ENCODE results near the gene HSD3B7.

HSD3B7 gene

GRCh38 chr16:30957456-30958174, 27.4 kb upstream of the HSD3B7 start, which contains the start of gene SETD1A:
Gene SETD1A (plus strand): TSS chr16:30957754. CDS start chr16:30958732, 978 bp downstream.
- DNase-seq (ENCODE audit: low spot score), result peak; percentile 96

DNA sequence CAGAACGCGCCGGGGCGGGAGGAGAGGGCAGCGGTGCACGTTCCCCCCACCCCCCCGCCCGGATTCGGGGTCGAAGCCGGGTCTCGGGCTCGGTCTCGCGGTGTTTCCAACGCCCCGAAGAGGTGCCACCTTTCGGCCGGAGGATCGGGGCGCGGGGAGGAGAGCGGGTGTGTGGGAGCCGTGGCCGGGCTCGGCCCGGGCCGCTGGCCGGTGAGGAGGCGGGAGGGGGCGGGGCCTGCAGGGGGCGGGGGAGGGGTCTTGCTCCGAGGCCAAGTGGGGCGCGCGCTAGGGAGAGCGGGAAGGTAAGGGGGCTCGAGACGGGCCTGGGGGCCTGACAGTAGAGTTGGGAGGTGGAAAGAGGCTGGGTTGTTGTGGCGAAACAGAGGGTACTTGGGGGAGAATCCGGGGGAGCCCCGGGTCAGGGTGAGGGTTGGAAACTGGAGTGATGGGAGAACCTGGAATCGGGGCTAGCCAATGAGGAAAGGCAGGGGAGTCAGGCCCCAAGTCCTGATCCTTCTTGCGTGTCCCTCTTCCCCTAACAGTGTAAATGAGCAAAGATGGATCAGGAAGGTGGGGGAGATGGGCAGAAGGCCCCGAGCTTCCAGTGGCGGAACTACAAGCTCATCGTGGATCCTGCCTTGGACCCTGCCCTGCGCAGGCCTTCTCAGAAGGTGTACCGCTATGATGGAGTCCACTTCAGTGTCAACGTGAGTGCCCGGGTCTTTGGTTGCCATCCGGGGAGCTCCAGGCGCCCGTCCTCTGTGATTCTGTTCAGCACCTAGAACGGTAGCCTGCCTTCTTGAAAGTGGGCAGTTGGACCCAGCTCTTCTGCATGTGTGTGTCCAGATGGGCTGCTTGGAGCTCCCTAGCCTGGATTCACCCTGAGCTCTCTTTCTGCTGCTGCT, 26.6 kb upstream of the HSD3B7 start:
- peak; percentile 83 for DNase-seq (ENCODE audit: low spot score)

GRCh38 chr16:30961384-30961783, 23.6 kb upstream of the HSD3B7 start:
- DNase-seq (ENCODE audit: low spot score), result no peak

DNA sequence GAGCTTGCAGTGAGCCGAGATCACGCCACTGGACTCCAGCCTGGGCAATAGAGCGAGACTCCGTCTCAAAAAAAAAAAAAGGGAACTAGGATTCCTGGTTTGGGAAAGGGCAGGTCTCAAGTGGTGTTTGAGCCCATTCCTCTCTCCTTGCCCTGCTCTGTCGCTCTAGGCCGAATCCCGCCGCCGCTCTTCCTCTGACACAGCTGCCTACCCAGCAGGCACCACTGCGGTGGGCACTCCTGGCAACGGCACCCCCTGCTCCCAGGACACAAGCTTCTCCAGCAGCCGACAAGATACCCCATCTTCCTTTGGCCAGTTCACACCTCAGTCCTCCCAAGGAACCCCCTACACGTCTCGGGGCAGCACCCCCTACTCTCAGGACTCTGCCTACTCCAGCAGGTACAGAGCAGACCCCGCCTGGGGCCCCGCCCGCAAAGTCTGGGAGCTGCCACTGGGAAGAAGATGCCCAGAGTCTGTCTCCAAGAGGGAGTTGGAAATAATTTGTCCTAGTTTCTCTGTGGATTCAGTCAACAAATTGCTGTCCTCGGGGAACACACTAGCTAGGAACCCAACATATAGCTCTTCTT, 21.0 kb upstream of the HSD3B7 start:
- DNase-seq (ENCODE audit: low spot score), result no peak

GRCh38 chr16:30964574-30965226, 20.3 kb upstream of the HSD3B7 start:
- DNase-seq (ENCODE audit: low spot score), result no peak

DNA sequence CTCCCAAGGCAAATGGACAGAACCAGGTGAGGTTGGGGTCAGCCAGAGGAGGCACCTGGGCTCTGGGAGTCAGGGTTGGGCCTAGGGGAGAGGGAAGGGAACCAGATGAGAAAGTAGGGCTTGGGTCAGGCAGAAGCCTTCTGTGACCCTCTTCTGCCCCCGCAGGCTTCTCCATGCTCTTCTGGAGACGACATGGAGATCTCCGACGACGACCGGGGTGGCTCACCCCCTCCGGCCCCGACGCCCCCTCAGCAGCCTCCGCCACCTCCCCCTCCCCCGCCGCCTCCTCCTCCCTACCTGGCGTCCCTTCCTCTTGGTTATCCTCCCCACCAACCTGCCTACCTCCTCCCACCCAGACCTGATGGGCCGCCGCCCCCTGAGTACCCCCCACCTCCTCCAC, 19.6 kb upstream of the HSD3B7 start:
- DNase-seq (ENCODE audit: low spot score), result no peak

GRCh38 chr16:30966033-30966619, 18.9 kb upstream of the HSD3B7 start:
- DNase-seq (ENCODE audit: low spot score), result no peak

DNA sequence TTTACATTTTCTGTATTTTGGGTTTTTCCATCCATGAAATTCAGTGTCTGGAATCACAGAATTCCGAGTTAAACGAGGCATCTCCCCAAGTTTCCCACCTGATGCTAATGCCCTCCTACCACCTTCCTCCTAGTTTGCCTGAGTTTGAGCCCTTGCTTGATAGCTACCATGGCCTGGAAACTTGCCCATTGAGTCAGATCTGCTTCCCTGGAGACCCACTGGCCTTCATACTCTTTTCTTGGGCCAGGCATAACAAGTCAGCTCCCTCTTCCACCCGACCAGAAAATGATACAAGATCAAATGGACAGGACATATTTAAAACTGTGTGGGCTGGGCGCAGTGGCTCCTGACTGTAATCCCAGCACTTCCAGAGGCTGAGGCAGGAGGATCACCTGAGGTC, 17.2 kb upstream of the HSD3B7 start:
- no peak for DNase-seq (ENCODE audit: low spot score)

DNA sequence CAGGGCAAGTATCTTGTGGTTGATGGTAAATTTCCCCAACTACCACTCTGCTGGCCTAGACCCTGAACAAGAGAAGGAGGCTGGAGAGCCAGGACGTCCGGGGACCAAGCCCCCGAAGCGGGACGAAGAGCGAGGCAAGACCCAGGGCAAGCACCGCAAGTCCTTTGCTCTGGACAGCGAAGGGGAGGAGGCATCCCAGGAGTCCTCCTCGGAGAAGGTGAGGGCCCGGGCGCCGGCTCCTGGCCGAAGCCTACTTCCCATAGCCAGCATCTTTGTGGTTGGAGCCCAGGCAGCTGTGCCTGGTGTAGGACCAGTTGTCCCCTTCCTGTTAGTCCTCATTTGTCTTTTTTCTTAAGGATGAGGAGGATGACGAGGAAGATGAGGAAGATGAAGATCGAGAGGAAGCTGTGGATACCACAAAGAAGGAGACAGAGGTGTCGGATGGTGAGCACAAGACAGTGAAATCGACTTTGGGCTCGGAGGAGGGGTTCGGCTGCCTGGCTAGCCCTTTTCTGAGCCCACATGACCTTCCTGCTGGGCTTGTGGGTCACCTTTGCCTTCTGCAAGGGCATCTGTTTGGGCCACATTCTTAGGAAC, 15.7 kb upstream of the HSD3B7 start:
- DNase-seq (ENCODE audit: low spot score), result no peak

DNA sequence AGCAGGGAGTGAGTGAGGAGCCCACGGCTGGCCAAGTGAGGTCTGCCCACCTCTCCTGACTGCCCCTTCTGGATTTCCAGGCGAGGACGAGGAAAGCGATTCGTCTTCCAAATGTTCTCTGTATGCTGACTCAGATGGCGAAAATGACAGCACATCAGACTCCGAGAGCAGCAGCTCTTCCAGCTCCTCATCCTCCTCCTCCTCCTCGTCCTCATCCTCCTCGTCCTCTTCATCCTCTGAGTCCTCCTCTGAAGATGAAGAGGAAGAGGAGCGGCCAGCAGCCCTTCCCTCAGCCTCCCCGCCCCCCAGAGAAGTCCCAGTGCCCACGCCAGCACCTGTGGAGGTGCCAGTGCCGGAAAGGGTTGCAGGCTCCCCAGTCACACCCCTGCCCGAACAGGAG, 13.7 kb upstream of the HSD3B7 start:
- DNase-seq (ENCODE audit: low spot score), result no peak

DNA sequence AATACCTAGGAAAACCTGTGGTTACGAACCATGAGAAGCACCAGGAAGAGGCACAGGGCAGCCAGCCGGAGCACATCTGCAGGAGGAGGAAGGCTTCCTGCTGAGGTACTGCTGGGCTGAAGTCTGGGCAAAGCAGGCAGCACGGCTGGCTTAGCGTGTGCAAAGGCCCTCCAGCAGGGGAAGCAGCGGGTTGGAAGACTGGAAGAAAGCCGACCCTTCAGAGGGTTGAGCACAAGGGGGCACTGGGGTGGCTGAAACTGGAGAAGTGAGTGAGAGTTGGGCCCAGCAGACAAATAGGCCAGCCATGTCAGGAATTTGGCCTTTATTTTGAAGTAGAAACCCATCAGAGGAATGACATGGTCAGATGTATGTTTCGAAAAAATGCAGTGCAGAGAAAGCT, 12.1 kb upstream of the HSD3B7 start:
- no peak for DNase-seq (ENCODE audit: low spot score)

DNA sequence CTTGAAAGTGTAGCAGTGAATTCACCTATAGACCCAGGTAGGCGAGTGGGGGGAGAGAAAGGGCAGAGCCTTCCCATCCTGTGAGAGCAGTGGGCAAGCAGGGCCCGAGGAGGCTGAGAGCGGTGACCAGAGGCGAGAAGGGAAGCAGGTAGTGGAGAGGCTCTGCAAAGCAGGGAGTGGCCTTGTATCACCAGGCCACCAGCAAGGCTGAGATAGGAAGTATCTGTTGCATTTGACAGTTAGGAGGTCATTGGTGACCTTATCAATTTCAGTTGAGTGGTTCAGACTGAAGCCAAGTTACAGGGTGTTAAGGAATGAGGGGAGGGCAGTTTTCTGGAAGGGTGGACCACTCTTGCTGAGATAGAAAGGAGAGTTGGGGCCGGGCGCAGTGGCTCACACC, 10.7 kb upstream of the HSD3B7 start:
- no peak for DNase-seq (ENCODE audit: low spot score)

DNA sequence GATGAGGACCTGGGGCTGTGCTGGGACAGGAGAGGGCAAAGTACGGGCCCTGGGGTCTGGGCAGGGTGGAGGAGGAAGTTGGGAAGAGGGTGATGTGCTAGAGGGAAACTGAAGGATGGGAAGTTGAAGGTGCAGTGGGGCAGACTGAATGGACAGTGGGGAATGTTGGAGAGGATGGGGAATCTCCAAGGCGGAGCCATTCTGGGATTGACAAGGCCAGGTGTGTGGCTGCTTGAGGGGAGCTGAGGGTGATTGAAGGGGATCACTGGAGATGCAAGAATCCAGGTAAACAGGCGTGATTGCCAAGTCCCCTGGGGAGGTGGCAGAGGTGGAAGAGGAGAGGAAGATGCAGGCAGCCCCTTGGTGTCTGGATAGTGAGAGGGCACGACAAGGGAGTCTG, 8.5 kb upstream of the HSD3B7 start:
- no peak for DNase-seq (ENCODE audit: low spot score)

GRCh38 chr16:30977502-30977901, 7.5 kb upstream of the HSD3B7 start:
- DNase-seq (ENCODE audit: low spot score), result no peak

DNA sequence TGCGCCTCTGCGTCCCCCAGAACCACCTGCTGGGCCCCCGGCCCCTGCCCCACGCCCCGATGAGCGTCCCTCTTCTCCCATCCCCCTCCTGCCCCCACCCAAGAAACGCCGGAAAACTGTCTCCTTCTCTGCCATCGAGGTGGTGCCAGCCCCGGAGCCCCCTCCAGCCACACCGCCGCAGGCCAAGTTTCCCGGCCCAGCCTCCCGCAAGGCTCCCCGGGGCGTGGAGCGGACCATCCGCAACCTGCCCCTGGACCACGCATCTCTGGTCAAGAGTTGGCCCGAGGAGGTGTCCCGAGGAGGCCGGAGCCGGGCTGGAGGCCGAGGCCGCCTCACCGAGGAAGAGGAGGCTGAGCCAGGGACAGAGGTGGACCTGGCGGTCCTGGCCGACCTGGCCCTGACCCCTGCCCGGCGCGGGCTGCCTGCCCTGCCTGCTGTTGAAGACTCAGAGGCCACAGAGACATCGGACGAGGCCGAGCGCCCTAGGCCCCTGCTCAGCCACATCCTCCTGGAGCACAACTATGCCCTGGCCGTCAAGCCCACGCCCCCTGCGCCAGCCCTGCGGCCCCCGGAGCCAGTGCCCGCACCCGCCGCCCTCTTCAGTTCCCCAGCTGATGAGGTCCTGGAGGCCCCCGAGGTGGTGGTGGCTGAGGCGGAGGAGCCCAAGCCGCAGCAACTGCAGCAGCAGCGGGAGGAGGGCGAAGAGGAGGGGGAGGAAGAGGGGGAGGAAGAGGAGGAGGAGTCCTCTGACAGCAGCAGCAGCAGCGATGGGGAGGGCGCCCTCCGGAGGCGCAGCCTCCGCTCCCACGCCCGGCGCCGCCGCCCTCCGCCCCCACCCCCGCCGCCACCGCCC, 5.6 kb upstream of the HSD3B7 start:
- DNase-seq (ENCODE audit: low spot score), result no peak

- DNase-seq (ENCODE audit: low spot score), result no peak
These were observed 5.0 kb upstream of the HSD3B7 start for GRCh38 chr16:30980023-30980371.

DNA sequence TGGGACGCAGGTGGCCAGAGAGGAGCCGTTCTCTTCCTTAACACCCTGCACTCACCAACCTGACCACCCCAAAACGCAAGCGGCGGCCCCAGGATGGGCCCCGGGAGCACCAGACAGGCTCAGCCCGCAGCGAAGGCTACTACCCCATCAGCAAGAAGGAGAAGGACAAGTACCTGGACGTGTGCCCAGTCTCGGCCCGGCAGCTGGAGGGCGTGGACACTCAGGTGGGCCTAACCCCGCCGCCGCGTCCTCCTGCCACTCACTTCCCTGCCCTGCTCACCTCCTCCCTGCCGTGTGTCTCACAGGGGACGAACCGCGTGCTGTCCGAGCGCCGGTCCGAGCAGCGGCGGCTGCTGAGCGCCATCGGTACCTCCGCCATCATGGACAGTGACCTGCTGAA, 4.6 kb upstream of the HSD3B7 start:
- DNase-seq (ENCODE audit: low spot score), result no peak

DNA sequence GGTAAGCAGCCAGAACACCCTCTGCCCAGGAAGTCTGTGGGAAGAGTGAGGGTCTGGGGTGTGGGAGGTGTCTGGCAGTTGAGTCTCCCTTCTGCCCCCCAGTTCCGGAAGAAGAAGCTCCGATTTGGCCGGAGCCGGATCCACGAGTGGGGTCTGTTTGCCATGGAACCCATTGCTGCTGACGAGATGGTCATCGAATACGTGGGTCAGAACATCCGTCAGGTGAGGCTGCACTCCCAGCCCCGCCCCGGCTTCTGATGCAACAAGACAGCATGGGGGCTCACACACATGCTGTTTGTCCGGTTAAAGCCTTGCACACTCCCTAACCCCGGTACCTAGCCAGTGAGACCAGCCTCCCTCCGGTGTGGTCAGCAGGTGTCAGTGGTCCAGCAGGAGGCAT, 4.0 kb upstream of the HSD3B7 start:
- no peak for DNase-seq (ENCODE audit: low spot score)

GRCh38 chr16:30982548-30983288, 2.3 kb upstream of the HSD3B7 start:
- DNase-seq (ENCODE audit: low spot score), result no peak

DNA sequence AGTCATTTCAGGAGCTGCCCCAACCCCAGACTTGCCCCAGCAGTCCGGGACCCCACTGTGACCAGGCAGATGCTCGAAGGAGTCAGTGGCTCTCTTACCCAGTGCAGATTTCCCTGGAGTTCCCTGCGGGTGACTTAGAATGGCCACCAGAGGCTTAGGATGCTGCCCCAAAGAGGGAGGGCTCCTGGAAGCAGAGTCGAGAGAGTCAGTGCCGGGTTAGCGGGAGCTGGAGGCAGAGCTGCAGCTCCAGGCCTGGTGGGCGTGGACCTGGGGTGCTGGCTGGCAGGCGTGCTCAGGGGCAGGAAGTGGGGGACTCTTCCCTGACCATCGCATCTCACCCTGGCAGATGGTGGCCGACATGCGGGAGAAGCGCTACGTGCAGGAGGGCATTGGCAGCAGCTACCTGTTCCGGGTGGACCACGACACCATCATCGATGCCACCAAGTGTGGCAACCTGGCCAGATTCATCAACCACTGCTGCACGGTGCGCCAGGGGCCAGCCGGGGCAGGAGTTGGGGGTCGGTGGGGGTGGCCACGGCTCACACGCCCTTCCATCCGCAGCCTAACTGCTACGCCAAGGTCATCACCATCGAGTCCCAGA, 1.6 kb upstream of the HSD3B7 start:
- DNase-seq (ENCODE audit: low spot score), result no peak
